ENCODE data around the gene TRPT1. TPM values are rescaled to one million over a fixed set of nuclear protein-coding genes. Genes with fewer than 3 reads are reported as not detected.

The TRPT1 gene
- total RNA-seq, 1 donor from 2014 or later: 42.2 TPM

GRCh38 chr11:64204080-64204440 lies 21.9 kb downstream of the TRPT1 start:
- no peak for TF ChIP-seq CTCF (IDR thresholded peaks at IDR 0.05)
- Mint-ChIP-seq H3K9me3 (ENCODE audit: low read depth) (no peaks in the 10 kb centered on the region), H3K4me1 (ENCODE audit: low read depth) (peaks cover 23% of the 10 kb centered on the region), H3K27me3 (ENCODE audit: low read depth) (no peaks in the 10 kb centered on the region), H3K27ac (ENCODE audit: unreplicated experiment) (peak overlapping the region; percentile 55), H3K4me3 (ENCODE audit: unreplicated experiment) (no peak overlapping the region), H3K36me3 (ENCODE audit: low read depth) (peaks cover 35% of the 10 kb centered on the region)
- no peak for DNase-seq (ENCODE audit: low spot score)

GRCh38 chr11:64203421-64204079 lies 22.4 kb downstream of the TRPT1 start:
- no peak for TF ChIP-seq CTCF (IDR thresholded peaks at IDR 0.05)
- no peak overlapping the region for H3K27ac Mint-ChIP-seq (ENCODE audit: unreplicated experiment)

GRCh38 chr11:64202992-64203391 lies 23.0 kb downstream of the TRPT1 start:
- Mint-ChIP-seq H3K36me3 (ENCODE audit: low read depth) (peaks cover 37% of the 10 kb centered on the region), H3K4me1 (ENCODE audit: low read depth) (peaks cover 23% of the 10 kb centered on the region), H3K4me3 (ENCODE audit: unreplicated experiment) (no peak overlapping the region), H3K9me3 (ENCODE audit: low read depth) (no peaks in the 10 kb centered on the region), H3K27me3 (ENCODE audit: low read depth) (no peaks in the 10 kb centered on the region), H3K27ac (ENCODE audit: unreplicated experiment) (no peak overlapping the region)
- TF ChIP-seq CTCF (IDR thresholded peaks at IDR 0.05): no peak
- DNase-seq (ENCODE audit: low spot score): no peak

More at GRCh38 chr11:64203421-64204079, 22.4 kb downstream of the TRPT1 start:
- Mint-ChIP-seq H3K9me3 (ENCODE audit: low read depth) (no peaks in the 10 kb centered on the region), H3K27me3 (ENCODE audit: low read depth) (no peaks in the 10 kb centered on the region), H3K4me1 (ENCODE audit: low read depth) (peaks cover 23% of the 10 kb centered on the region), H3K4me3 (ENCODE audit: unreplicated experiment) (no peak overlapping the region), H3K36me3 (ENCODE audit: low read depth) (peaks cover 36% of the 10 kb centered on the region)
- DNase-seq (ENCODE audit: low spot score): no peak

- DNase-seq (ENCODE audit: low spot score): no peak
- no peak overlapping the region for H3K27ac Mint-ChIP-seq (ENCODE audit: unreplicated experiment)
- TF ChIP-seq CTCF (IDR thresholded peaks at IDR 0.05): no peak
- peaks cover 12% of the 10 kb centered on the region for H3K4me1 Mint-ChIP-seq (ENCODE audit: low read depth)
- H3K27me3 Mint-ChIP-seq (ENCODE audit: low read depth): no peaks in the 10 kb centered on the region
- no peak overlapping the region for H3K4me3 Mint-ChIP-seq (ENCODE audit: unreplicated experiment)
- no peaks in the 10 kb centered on the region for H3K9me3 Mint-ChIP-seq (ENCODE audit: low read depth)
- H3K36me3 Mint-ChIP-seq (ENCODE audit: low read depth): peaks cover 45% of the 10 kb centered on the region
These were observed 24.4 kb downstream of the TRPT1 start for GRCh38 chr11:64201543-64201942.

- Mint-ChIP-seq H3K27me3 (ENCODE audit: low read depth) (no peaks in the 10 kb centered on the region), H3K36me3 (ENCODE audit: low read depth) (peaks cover 53% of the 10 kb centered on the region), H3K4me1 (ENCODE audit: low read depth) (peaks cover 3% of the 10 kb centered on the region), H3K4me3 (ENCODE audit: unreplicated experiment) (no peak overlapping the region), H3K27ac (ENCODE audit: unreplicated experiment) (no peak overlapping the region), H3K9me3 (ENCODE audit: low read depth) (no peaks in the 10 kb centered on the region)
- no peak for TF ChIP-seq CTCF (IDR thresholded peaks at IDR 0.05)
- DNase-seq (ENCODE audit: low spot score): no peak
These were observed 27.5 kb downstream of the TRPT1 start for GRCh38 chr11:64198511-64198910.

Measured in chondrocyte (in vitro differentiated cells).